ENCODE data around the gene MYO18B. TPM values are rescaled to one million over a fixed set of nuclear protein-coding genes. Genes with fewer than 3 reads are reported as not detected.

Gene MYO18B
- total RNA-seq, 6 experiments from 2014 or later: 0.04 to 0.56 (median 0.07) TPM; not detected in 1

DNA sequence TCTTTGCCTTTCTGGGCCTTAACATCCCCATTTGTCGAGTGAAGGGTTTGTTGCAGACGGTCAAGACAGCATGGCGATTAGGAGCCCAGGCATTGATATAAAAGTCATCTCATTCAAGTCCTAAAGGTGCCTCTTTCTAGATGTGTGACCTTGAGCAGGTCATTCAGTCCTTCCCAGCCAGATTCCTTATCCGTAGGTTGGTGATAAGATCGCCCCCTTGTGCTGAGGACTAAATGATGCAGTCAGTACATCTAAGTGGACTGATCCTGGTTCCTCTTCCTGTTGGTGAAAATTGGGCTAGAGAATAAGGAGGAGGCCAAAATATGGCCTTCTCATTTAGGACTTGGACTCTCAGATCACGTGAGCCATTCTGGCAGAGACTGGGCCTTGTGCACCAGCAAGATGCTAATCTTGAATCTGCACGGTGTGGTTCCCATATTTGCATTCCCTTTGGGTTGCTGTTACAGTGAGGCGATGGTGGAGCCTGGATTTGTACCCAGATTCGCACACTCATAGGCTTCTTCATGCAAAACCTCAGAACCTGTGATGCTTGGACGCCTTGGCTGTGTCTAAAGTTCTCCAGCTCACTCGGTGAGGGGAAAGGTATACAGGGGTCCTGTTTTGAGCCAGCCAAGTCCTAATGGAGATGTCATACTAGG, 156.8 kb downstream of the MYO18B start:
- no peak for DNase-seq
- H3K36me3 ChIP-seq: no peaks in the 10 kb centered on the region
- no peak overlapping the region for H3K27ac ChIP-seq
- H3K4me1 ChIP-seq: no peaks in the 10 kb centered on the region
- no peak for TF ChIP-seq POLR2A (IDR thresholded peaks at IDR 0.05)
- TF ChIP-seq, protein P1, sequence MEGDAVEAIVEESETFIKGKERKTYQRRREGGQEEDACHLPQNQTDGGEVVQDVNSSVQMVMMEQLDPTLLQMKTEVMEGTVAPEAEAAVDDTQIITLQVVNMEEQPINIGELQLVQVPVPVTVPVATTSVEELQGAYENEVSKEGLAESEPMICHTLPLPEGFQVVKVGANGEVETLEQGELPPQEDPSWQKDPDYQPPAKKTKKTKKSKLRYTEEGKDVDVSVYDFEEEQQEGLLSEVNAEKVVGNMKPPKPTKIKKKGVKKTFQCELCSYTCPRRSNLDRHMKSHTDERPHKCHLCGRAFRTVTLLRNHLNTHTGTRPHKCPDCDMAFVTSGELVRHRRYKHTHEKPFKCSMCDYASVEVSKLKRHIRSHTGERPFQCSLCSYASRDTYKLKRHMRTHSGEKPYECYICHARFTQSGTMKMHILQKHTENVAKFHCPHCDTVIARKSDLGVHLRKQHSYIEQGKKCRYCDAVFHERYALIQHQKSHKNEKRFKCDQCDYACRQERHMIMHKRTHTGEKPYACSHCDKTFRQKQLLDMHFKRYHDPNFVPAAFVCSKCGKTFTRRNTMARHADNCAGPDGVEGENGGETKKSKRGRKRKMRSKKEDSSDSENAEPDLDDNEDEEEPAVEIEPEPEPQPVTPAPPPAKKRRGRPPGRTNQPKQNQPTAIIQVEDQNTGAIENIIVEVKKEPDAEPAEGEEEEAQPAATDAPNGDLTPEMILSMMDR (IDR thresholded peaks at IDR 0.05): peak in 1 of 4 donors; percentile 9
- intact Hi-C loops (cut with DNase I): no loop called here
- no peaks in the 10 kb centered on the region for H3K9me3 ChIP-seq
- no peaks in the 10 kb centered on the region for H3K27me3 ChIP-seq
- no peak overlapping the region for H3K4me3 ChIP-seq
- no peak for ATAC-seq
- 53% methylated on average over 8 of the region's 11 CpGs for WGBS (ENCODE audit: insufficient coverage, low coverage, low lambda C conversion rate, missing lambda C conversion rate)

DNA sequence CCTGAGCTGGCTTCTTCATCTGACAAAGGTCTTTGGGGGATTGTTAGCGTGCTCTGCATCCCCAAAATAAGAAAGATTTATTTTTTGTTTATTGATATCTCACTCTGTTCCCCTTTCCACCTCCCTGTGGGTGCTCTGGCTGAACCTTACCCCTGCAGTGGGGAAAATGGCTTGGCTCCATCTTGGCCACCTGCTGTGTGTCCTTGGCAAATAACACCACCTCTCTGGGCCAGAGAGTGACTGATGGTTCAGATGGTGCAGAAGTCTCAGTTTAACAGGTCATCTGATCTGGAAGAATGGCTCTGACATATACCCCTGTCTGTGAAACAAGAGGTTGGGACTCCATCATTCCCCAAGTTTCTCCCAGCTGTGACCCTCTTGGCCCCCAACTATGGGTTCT, 157.6 kb downstream of the MYO18B start:
- intact Hi-C loops (cut with DNase I): no loop called here
- Histone ChIP-seq H3K4me3 (no peak overlapping the region), H3K27ac (no peak overlapping the region), H3K27me3 (no peaks in the 10 kb centered on the region), H3K36me3 (no peaks in the 10 kb centered on the region), H3K9me3 (no peaks in the 10 kb centered on the region), H3K4me1 (no peaks in the 10 kb centered on the region)
- TF ChIP-seq, protein P1 (IDR thresholded peaks at IDR 0.05): no peak
- no peak for TF ChIP-seq POLR2A (IDR thresholded peaks at IDR 0.05)
- WGBS (ENCODE audit: insufficient coverage, low coverage, low lambda C conversion rate, missing lambda C conversion rate): 45% methylated on average over 1 of the region's 1 CpG
- ATAC-seq: no peak
- no peak for DNase-seq

DNA sequence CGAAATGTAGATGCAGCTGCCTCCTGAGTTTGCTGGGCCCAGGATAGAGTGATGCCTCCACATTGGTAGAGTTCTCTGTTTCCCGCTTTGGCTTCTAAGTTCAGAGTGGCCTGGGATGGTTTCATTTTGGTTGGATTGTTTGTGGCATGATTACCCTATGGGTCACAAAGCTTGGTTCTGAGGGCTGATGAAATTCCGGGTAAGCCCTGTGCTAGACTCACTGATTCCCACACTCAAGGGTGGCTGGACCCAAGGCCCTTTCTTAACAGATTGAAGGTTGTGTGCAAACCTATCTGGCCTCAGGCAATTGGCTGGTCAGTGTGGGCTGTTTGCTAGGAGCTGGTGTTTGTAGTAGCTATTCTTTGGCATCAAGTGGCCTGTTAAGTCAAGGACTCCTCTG, 158.4 kb downstream of the MYO18B start:
- Histone ChIP-seq H3K27me3 (no peaks in the 10 kb centered on the region), H3K4me1 (no peaks in the 10 kb centered on the region), H3K4me3 (no peak overlapping the region), H3K9me3 (no peaks in the 10 kb centered on the region), H3K36me3 (no peaks in the 10 kb centered on the region), H3K27ac (no peak overlapping the region)
- WGBS (ENCODE audit: insufficient coverage, low coverage, low lambda C conversion rate, missing lambda C conversion rate): 94% methylated on average over 3 of the region's 3 CpGs
- ATAC-seq: no peak
- DNase-seq: no peak
- TF ChIP-seq POLR2A (IDR thresholded peaks at IDR 0.05): no peak
- TF ChIP-seq, protein P1 (IDR thresholded peaks at IDR 0.05): no peak
- intact Hi-C loops (cut with DNase I): no loop called here

DNA sequence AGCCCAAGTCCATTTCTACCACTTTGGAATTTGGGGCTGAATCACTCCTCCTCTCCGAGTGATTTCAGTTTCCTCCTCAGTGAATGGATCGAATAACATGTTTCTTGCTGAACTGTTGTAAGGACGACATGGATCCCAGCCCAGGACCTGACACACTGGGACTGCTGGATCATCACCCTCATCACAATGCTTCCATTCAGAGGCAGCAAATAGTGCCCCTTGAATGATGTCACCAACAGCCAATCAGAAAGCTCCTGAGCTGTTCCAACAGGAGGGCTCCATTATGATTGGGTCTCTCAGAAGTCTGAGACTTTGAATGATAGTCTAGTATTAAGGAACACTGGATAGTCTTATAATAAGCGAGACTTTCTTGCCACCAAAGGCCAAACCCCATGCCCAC, 158.9 kb downstream of the MYO18B start:
- WGBS (ENCODE audit: insufficient coverage, low coverage, low lambda C conversion rate, missing lambda C conversion rate): 73% methylated on average over 4 of the region's 4 CpGs
- ATAC-seq (no peak), DNase-seq (no peak)
- no peak overlapping the region for H3K27ac ChIP-seq
- H3K27me3 ChIP-seq: no peaks in the 10 kb centered on the region
- no peaks in the 10 kb centered on the region for H3K36me3 ChIP-seq
- no peak for TF ChIP-seq POLR2A (IDR thresholded peaks at IDR 0.05)
- TF ChIP-seq, protein P1 (IDR thresholded peaks at IDR 0.05): no peak
- no peaks in the 10 kb centered on the region for H3K9me3 ChIP-seq
- intact Hi-C loops (cut with DNase I): no loop called here
- H3K4me1 ChIP-seq: no peaks in the 10 kb centered on the region
- no peak overlapping the region for H3K4me3 ChIP-seq

All from right lobe of liver (tissue), 6 donors.